Stimulated activated naive B cell treated with anti-CD40 and anti-IgM and Interleukin-4, amounts not matched to agents 10 μg/mL and 1 μg/mL and 100 μg/mL, for 72 hours (primary cell): ENCODE data around the gene BATF2.

Source experiments
- ATAC-seq, 2 donors: fragments of 150-1000 bp; cut with Tn5 transposase; replicated peaks; 2 replicates each; pipeline ENCODE4 v1.10.0; 2021; ENCODE audit warnings: moderate library complexity in 1 of 2
- DNase-seq: peaks from one replicate; pipeline ENCODE4 v3.0.0; 2021
- H3K27ac Mint-ChIP-seq: one replicate; pipeline ENCODE4 v1.8.0; 2022; ENCODE audit warnings: mild to moderate bottlenecking, mixed read lengths
- H3K27me3 Mint-ChIP-seq, 2 donors: one replicate each; pipeline ENCODE4 v1.8.0; 2022; ENCODE audit warnings: mixed read lengths in 2 of 2
- H3K36me3 Mint-ChIP-seq, 2 donors: one replicate each; pipeline ENCODE4 v1.8.0; 2022; ENCODE audit warnings: mixed read lengths in 2 of 2, mild to moderate bottlenecking in 1 of 2
- H3K4me1 Mint-ChIP-seq, 2 donors: one replicate each; pipeline ENCODE4 v1.8.0; 2022; ENCODE audit warnings: mixed read lengths in 2 of 2, mild to moderate bottlenecking in 1 of 2
- H3K4me3 Mint-ChIP-seq, 2 donors: one replicate each; pipeline ENCODE4 v1.8.0; 2022; ENCODE audit warnings: mild to moderate bottlenecking in 2 of 2, mixed read lengths in 2 of 2, moderate library complexity in 1 of 2
- H3K9me3 Mint-ChIP-seq, 2 donors: one replicate each; pipeline ENCODE4 v1.8.0; 2022; ENCODE audit warnings: mixed read lengths in 2 of 2, mild to moderate bottlenecking in 1 of 2

The BATF2 gene

GRCh38 chr11:64996710-64997380 lies at the start of gene BATF2:
Gene BATF2, minus strand, starts transcription at chr11:64996971. Its CDS starts 57 bp downstream, at chr11:64996914.
- H3K27ac Mint-ChIP-seq, result peak within 1 kb of the TSS; percentile 85
- H3K36me3 Mint-ChIP-seq, result no peaks in the 10 kb centered on the region
- peaks cover 28 to 34% of the 10 kb centered on the region in 2 donors for H3K4me1 Mint-ChIP-seq
- DNase-seq (peak; percentile 23), ATAC-seq (peak; percentile 76 to 88)
- peak within 1 kb of the TSS; percentile 74 for H3K4me3 Mint-ChIP-seq
- H3K27me3 Mint-ChIP-seq, result no peaks in the 10 kb centered on the region
- no peaks in the 10 kb centered on the region for H3K9me3 Mint-ChIP-seq

GRCh38 chr11:65045728-65046127 lies 49.0 kb upstream of the BATF2 start:
- H3K4me3 Mint-ChIP-seq, result no peak overlapping the region
- DNase-seq (no peak), ATAC-seq (no peak)
- no peaks in the 10 kb centered on the region for H3K27me3 Mint-ChIP-seq
- H3K9me3 Mint-ChIP-seq, result no peaks in the 10 kb centered on the region
- no peak overlapping the region for H3K27ac Mint-ChIP-seq
- peaks cover 18 to 36% of the 10 kb centered on the region in 2 donors for H3K4me1 Mint-ChIP-seq
- peaks cover 4 to 9% of the 10 kb centered on the region in 2 donors for H3K36me3 Mint-ChIP-seq

- DNase-seq (no peak), ATAC-seq (no peak)
- Mint-ChIP-seq H3K4me1 (peaks cover 18 to 39% of the 10 kb centered on the region in 2 donors), H3K36me3 (peaks cover 4 to 9% of the 10 kb centered on the region in 2 donors), H3K27ac (no peak overlapping the region), H3K27me3 (no peaks in the 10 kb centered on the region), H3K4me3 (no peak overlapping the region), H3K9me3 (no peaks in the 10 kb centered on the region)
Observed at GRCh38 chr11:65045061-65045460, 48.3 kb upstream of the BATF2 start.

GRCh38 chr11:65043881-65044501 lies 47.2 kb upstream of the BATF2 start:
- Mint-ChIP-seq H3K27ac (peak overlapping the region; percentile 72), H3K9me3 (no peaks in the 10 kb centered on the region), H3K36me3 (peaks cover 4 to 9% of the 10 kb centered on the region in 2 donors), H3K4me1 (peaks cover 21 to 39% of the 10 kb centered on the region in 2 donors), H3K4me3 (no peak overlapping the region), H3K27me3 (no peaks in the 10 kb centered on the region)
- ATAC-seq (no peak), DNase-seq (no peak)

GRCh38 chr11:65042891-65043290 lies 46.1 kb upstream of the BATF2 start:
- Mint-ChIP-seq H3K4me3 (peak overlapping the region; percentile 85 to 96), H3K4me1 (peaks cover 22 to 44% of the 10 kb centered on the region in 2 donors), H3K27ac (no peak overlapping the region), H3K27me3 (no peaks in the 10 kb centered on the region), H3K36me3 (peaks cover 8 to 18% of the 10 kb centered on the region in 2 donors), H3K9me3 (no peaks in the 10 kb centered on the region)
- DNase-seq (no peak), ATAC-seq (no peak)

GRCh38 chr11:65040847-65041622 lies 44.3 kb upstream of the BATF2 start, which contains the start of gene SAC3D1:
Gene SAC3D1, plus strand, starts transcription at chr11:65041210. Its CDS starts 83 bp downstream, at chr11:65041293.
- Mint-ChIP-seq H3K36me3 (peaks cover 8 to 22% of the 10 kb centered on the region in 2 donors), H3K4me3 (peak within 1 kb of the TSS; percentile 92 to 96), H3K27me3 (no peaks in the 10 kb centered on the region), H3K27ac (peak within 1 kb of the TSS; percentile 94), H3K9me3 (no peaks in the 10 kb centered on the region), H3K4me1 (peaks cover 17 to 25% of the 10 kb centered on the region in 2 donors)
- peak; percentile 86 for DNase-seq
- ATAC-seq, result peak; percentile 95

GRCh38 chr11:65040520-65040846 lies 43.7 kb upstream of the BATF2 start:
- no peaks in the 10 kb centered on the region for H3K27me3 Mint-ChIP-seq
- H3K9me3 Mint-ChIP-seq, result no peaks in the 10 kb centered on the region
- no peak for ATAC-seq
- peaks cover 8 to 25% of the 10 kb centered on the region in 2 donors for H3K36me3 Mint-ChIP-seq
- H3K4me1 Mint-ChIP-seq, result peaks cover 17 to 25% of the 10 kb centered on the region in 2 donors
- H3K4me3 Mint-ChIP-seq, result peak overlapping the region; percentile 92 to 96
- DNase-seq, result no peak
- peak overlapping the region; percentile 94 for H3K27ac Mint-ChIP-seq

- peaks cover 10 to 13% of the 10 kb centered on the region in 2 donors for H3K4me1 Mint-ChIP-seq
- no peaks in the 10 kb centered on the region for H3K9me3 Mint-ChIP-seq
- H3K27me3 Mint-ChIP-seq, result no peaks in the 10 kb centered on the region
Observed at GRCh38 chr11:65036931-65037330, 40.2 kb upstream of the BATF2 start.

GRCh38 chr11:65035579-65035978 lies 38.8 kb upstream of the BATF2 start:
- Mint-ChIP-seq H3K9me3 (no peaks in the 10 kb centered on the region), H3K27ac (no peak overlapping the region), H3K27me3 (no peaks in the 10 kb centered on the region), H3K4me3 (no peak overlapping the region), H3K36me3 (peaks cover 9 to 30% of the 10 kb centered on the region in 2 donors), H3K4me1 (peaks cover 7 to 11% of the 10 kb centered on the region in 2 donors)
- DNase-seq (no peak), ATAC-seq (no peak)

More at GRCh38 chr11:65036931-65037330, 40.2 kb upstream of the BATF2 start:
- Mint-ChIP-seq H3K4me3 (no peak overlapping the region), H3K36me3 (peaks cover 9 to 30% of the 10 kb centered on the region in 2 donors), H3K27ac (no peak overlapping the region)
- ATAC-seq (no peak), DNase-seq (no peak)

GRCh38 chr11:65034423-65034822 lies 37.7 kb upstream of the BATF2 start:
- no peaks in the 10 kb centered on the region for H3K9me3 Mint-ChIP-seq
- ATAC-seq (no peak), DNase-seq (no peak)
- peaks cover 4 to 9% of the 10 kb centered on the region in 2 donors for H3K4me1 Mint-ChIP-seq
- H3K27me3 Mint-ChIP-seq, result no peaks in the 10 kb centered on the region
- no peak overlapping the region for H3K4me3 Mint-ChIP-seq
- no peak overlapping the region for H3K27ac Mint-ChIP-seq
- H3K36me3 Mint-ChIP-seq, result peaks cover 9 to 30% of the 10 kb centered on the region in 2 donors

- Mint-ChIP-seq H3K4me1 (peaks cover 5 to 17% of the 10 kb centered on the region in 2 donors), H3K27ac (no peak overlapping the region), H3K27me3 (no peaks in the 10 kb centered on the region), H3K36me3 (peaks cover 5 to 17% of the 10 kb centered on the region in 2 donors), H3K9me3 (no peaks in the 10 kb centered on the region), H3K4me3 (no peak overlapping the region)
- no peak for DNase-seq
- ATAC-seq, result no peak
Observed at GRCh38 chr11:65032216-65032615, 35.4 kb upstream of the BATF2 start.

GRCh38 chr11:65027213-65028067 lies 30.7 kb upstream of the BATF2 start, which contains the start of gene SNX15:
Gene SNX15, plus strand, starts transcription at chr11:65027439. Its CDS starts 99 bp downstream, at chr11:65027538.
- ATAC-seq (peak; percentile 92 to 93), DNase-seq (peak; percentile 88)
- peak within 1 kb of the TSS; percentile 79 to 84 for H3K4me3 Mint-ChIP-seq
- H3K36me3 Mint-ChIP-seq, result peaks cover 3% of the 10 kb centered on the region in 2 donors
- peak within 1 kb of the TSS; percentile 92 for H3K27ac Mint-ChIP-seq
- no peaks in the 10 kb centered on the region for H3K9me3 Mint-ChIP-seq
- no peaks in the 10 kb centered on the region for H3K27me3 Mint-ChIP-seq
- H3K4me1 Mint-ChIP-seq, result peaks cover 9 to 23% of the 10 kb centered on the region in 2 donors

GRCh38 chr11:65026810-65027209 lies 30.0 kb upstream of the BATF2 start:
- ATAC-seq, result peak; percentile 1
- H3K4me1 Mint-ChIP-seq, result peaks cover 9 to 28% of the 10 kb centered on the region in 2 donors
- no peaks in the 10 kb centered on the region for H3K27me3 Mint-ChIP-seq
- no peak for DNase-seq
- H3K4me3 Mint-ChIP-seq, result peak overlapping the region; percentile 79 to 84
- no peaks in the 10 kb centered on the region for H3K9me3 Mint-ChIP-seq
- H3K36me3 Mint-ChIP-seq, result peaks cover 3 to 7% of the 10 kb centered on the region in 2 donors
- peak overlapping the region; percentile 92 for H3K27ac Mint-ChIP-seq
